ENCODE data around the gene OXCT1.

GRCh38 chr5:41869724-41870626, at the start of gene OXCT1:
- TF ChIP-seq RAD21 (IDR thresholded peaks at IDR 0.05 in 1 of 2, conservative IDR thresholded peaks at IDR 0.05 in 1 of 2; ENCODE audit: low read depth in 2 of 2, low read length in 2 of 2) (0 out of 4 replicates have a peak, but pooled peaks of 1 of the 2 experiments have one; percentile 0), EZH2 (IDR thresholded peaks at IDR 0.05; ENCODE audit: low read depth, low read length, severe bottlenecking) (peak; percentile 31), RFX5 (IDR thresholded peaks at IDR 0.05; ENCODE audit: borderline replicate concordance, low read depth, low read length) (no peak), CTCF (IDR thresholded peaks at IDR 0.05; ENCODE audit: control extremely low read depth in 1 of 3, insufficient read depth in 1 of 3, low read depth in 1 of 3, low read length in 3 of 3) (no peak), POLR2AphosphoS5 (IDR thresholded peaks at IDR 0.05; ENCODE audit: low read depth, low read length) (peak; percentile 91), POLR2A (IDR thresholded peaks at IDR 0.05; ENCODE audit: control extremely low read depth in 1 of 2, low read depth in 2 of 2, low read length in 2 of 2) (peak; percentile 90 to 92), ZNF274 (IDR thresholded peaks at IDR 0.05; ENCODE audit: borderline replicate concordance, extremely low read depth, low read length) (no peak)

All from H1 (cell line).